ENCODE results near the gene ETS2.

DNA sequence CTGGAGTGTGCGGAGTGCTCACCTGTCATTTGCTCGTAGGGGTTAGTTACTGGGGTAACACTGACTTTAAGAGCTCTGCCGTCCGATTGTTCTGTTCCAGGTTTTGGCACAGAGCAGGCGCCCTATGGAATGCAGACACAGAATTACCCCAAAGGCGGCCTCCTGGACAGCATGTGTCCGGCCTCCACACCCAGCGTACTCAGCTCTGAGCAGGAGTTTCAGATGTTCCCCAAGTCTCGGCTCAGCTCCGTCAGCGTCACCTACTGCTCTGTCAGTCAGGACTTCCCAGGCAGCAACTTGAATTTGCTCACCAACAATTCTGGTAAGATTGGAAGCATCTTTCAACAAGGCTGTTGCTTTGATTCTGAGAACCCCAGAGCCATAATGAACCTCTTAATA lies 12.6 kb downstream of the ETS2 start:
- TF ChIP-seq, protein P1, sequence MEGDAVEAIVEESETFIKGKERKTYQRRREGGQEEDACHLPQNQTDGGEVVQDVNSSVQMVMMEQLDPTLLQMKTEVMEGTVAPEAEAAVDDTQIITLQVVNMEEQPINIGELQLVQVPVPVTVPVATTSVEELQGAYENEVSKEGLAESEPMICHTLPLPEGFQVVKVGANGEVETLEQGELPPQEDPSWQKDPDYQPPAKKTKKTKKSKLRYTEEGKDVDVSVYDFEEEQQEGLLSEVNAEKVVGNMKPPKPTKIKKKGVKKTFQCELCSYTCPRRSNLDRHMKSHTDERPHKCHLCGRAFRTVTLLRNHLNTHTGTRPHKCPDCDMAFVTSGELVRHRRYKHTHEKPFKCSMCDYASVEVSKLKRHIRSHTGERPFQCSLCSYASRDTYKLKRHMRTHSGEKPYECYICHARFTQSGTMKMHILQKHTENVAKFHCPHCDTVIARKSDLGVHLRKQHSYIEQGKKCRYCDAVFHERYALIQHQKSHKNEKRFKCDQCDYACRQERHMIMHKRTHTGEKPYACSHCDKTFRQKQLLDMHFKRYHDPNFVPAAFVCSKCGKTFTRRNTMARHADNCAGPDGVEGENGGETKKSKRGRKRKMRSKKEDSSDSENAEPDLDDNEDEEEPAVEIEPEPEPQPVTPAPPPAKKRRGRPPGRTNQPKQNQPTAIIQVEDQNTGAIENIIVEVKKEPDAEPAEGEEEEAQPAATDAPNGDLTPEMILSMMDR (IDR thresholded peaks at IDR 0.05; ENCODE audit: low read length) = no peak
- TF ChIP-seq EZH2phosphoT487 (IDR thresholded peaks at IDR 0.05; ENCODE audit: low read length) = no peak
